ENCODE results near the gene ARL6IP4.
"Not testable (repeated sequence)": the region's sequence is repeated elsewhere in the genome, so short reads cannot be mapped to it uniquely, and the experiment has no call there.

The ARL6IP4 gene

DNA sequence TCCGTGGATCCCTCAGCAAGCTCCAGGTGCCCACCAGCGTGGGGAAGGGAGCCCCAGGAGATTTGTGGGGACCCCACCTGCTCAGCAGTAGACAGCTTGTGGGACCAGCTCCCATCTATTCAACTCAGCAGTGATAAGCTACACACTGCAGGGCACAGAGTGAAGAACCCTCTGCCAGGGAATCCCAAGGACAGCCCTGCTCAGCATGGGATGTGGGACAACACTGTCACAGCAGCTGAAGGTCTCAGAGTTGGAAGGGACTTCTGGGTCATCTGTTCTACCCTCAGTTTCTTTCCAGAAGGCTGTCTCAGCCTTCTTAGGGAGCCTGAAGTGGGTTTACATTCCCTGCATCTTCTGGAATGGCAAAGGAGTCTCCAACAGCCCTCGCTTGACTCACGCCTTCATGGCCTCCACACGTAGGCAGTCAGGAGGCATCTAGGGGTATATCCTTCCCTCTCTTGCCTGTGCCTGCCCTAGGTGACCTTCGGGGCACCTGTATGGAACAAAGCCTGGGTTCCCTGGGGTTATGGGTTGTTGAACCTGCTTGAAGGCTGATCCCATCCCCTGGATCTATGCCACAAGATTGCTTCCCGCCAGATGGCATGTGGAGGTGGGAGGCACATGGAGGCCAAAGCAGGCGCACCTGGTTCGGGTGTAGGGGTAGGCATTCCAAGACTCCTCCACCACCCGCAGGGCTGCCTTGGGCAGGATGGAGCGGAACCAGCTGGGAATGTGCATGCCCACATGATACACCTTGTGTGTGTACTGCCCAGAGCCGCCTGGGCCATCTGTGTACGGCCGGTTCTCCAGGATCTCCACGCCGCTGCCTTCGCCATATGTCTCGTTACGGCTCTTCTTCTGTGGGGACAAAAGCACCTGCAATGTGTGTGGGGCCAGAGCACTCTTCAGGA, 33.0 kb downstream of the ARL6IP4 start:
- DNase-seq: no peak

DNA sequence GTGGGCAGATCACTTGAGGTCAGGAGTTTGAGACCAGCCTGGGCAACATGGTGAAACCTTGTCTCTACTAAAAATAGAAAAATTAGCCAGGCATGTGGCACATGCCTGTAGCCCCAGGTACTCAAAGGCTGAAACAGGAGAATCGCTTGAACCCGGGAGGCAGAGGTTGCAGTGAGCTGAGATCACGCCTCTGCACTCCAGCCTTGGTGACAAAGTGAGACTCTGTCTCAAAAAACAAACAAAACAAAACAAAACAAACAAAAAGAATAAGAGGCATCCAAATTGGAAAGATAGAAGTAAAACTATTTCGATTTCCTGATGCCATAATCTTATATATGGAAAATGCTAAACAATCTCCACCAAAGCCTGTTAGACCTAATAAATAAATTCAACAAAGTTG, 34.0 kb downstream of the ARL6IP4 start:
- not testable (repeated sequence) for DNase-seq

DNA sequence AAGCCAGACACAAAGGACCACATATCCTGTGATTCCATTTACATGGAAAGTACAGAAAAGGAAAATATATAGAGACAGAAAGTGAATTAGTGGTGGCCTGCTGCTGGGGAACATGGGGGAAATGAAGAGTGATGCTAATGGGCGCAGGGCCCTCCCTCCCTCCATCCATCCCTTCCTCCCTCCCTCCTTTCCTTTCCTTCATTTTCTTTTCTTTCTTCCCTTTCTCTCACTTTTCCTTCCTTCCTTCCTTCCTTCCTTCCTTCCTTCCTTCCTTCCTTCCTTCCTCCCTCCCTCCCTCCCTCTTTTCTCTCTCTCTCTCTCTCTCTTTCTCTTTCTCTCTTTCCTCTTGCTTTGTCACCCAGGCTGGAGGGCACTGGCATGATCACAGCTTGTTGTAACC, 37.3 kb downstream of the ARL6IP4 start:
- DNase-seq: no peak

DNA sequence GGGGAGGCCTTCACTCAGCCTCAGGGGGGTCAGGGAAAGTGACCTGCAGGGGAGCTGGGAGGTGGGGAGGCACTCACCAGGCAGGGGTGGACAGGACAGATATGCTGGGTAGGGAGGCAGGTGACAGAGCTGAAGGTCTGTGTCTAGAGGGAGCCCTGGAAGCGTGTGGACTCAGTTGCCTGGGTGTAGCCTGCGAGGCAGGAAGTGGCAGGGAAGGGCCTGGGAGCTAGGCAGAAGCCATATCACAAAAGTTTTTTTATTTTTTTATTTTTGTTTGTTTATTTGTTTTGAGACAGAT, 39.3 kb downstream of the ARL6IP4 start:
- no peak for DNase-seq

DNA sequence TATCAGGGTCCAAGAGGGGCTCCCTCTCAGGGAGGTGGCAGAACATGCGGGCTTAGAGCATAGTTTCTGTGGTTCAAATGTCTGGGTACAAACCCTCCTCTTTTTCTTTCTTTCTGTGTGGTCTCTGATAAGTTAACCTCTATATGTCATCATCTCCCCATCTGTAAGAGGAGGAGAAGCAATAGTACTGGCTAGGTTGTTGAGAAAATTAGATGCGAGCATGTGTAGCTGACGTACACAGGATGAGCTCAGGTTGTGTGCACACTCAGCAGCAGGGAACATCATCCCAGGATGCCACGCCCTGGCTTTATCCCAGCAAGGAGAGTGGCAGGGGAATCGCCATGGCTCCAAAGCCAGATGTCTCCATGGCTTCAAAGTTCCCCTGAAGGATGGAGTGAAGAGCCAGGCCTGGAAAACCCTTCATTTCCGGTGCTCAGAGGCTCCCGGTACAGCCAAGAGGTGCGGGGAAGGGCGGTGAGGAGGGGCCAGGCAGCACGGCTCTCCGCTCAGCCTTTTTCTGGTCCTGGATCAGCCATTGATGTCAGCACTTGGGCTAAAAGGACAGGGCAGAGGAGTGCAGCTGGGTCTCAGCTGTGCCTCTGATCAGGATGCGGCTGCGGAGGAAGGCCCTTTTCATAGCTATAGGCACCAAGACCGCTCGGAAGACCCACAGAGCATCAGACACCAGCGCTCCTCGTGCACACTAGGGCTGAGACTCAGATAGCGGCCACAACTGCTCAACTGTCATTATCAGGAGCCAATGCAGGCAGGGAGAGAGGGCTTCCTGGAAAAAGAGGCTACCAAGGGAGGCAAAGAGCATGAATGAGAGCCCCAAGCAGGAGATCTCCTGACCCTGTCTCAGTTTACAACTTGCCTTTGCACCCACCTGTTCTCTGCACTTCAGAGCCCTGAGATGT, 41.5 kb downstream of the ARL6IP4 start:
- no peak for DNase-seq

DNA sequence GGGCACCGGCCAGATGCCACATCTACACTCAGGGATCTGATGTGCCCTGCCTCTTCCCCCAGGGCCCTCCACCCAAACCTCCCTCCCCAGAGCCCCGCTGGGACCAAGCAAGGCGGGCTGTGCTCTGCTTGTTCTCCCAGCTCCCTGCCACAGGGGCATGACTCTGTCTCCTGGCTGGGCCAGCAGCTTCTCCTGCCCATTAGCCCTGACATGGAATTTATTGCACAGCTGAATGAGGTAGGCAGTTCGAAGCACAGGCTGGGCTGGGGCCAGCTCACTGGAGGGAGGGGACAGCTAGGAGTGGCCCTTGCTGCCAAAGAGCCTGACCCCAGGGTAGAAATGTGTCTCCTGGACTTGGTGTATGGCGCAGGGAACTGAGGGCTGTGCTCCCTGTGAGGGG, 42.4 kb downstream of the ARL6IP4 start:
- no peak for DNase-seq

DNA sequence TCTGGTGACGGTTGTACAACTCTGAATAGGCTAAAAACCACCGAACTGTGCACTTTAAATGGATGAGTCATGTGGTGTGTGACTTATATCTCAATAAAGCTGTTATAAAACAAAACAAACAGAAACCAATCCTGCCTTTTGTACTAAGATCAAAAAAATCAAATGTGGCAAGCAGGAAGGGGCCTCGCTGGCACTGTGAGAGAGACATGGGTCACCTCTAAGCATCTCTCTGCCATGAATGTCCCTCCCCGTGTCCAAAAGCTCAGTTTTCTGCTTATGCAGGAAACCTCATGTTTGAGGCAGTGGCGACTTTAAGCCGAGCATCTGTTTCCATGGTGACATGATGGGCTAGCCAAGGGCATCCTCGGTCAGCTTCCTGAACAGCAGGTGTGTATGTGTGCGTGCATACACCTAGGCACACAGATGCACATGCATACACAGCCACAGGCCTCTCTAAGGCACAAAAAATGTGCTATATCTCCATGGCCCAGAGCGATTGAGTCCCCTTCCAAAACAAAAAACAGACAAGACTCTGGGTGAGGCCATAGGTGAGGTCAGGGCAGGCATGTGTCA, 44.4 kb downstream of the ARL6IP4 start:
- no peak for DNase-seq

DNA sequence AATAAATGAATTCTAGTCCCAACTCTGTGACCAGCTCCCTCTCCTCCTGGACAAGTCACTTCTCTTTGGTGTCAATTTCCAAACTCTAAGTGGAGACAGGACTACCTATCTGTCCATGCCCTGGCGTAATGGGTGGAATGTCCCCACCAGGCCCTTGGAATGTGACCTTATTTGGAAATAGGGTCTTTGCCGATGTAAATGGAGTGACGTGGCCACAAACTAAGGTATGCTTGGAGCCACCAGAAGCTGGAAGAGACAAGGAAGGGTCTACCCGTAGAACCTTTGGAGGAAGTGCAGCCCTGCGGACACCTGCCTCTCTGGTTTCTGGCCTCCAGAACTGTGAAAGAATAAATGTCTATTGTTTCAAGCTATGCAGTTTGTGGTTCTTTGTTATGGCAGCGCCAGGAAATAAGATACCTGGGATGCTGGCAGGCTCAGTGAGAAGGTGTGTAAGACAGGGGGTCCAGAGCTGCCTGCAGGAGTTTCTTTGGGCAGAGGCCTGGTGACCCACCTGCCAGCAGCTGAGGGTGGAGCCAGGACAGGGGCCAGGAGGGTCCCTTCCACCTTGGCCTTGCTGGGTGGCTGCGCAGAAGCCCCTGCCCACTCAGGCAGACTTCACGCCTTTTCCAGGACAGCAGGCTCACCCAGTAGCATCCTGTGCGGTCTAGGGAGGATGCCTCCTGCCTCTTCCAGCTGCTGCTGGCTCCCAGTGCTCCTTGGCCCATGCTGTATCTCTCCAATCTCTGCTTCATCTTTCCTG, 45.8 kb downstream of the ARL6IP4 start:
- DNase-seq: no peak

DNA sequence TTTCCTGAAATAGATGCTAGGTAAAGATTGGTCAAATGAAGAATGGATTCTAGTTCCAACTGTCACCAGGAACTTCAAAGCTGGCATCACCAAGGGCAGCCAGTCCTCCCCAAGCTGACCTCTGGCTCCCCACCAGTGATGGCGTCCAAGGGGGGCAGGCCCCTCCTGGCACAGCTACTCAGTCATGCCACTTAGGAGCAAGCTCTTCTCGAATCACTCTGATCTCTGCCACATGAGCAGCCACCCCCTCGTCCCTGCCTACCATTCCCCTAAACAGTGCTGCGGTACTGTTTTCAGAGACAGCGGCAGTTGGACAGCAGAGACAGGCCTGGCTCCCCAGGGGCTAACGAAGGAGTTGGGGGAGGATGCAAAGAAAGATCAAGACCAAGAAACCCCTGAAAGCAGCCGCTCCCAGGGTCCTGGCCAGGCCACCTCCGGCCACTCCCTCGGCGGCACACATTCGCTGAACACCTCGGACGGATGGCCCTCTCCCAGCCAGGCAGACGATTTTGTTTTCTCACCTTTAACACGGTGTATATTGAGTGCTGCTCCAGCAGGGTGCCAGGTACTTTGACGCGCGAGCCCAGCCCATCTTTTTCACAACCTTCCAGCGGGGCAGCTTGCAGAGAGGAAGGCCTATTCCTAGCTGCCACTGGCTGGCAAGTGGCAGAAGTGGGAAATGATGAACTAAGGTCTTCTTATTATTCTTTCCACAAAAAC, 47.4 kb downstream of the ARL6IP4 start:
- no peak for DNase-seq

DNA sequence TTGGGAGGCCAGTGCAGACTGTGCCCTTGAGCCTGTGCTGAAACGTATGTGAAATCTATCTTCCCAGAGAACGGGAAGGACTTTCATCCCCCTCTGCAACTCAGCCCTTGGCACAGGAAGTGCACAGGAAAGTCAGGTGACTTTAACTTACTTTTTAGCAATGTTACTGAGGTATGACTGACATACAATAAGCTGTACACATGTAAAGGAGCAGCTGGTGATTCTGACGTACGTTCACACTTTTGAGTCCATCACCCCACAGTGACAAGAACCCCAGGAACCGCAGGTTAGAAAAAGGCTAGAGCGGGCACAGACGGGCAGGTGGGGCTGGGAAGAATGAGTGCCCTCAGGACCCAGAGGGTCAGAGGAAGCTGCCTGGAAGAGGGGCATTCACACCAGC, 48.0 kb downstream of the ARL6IP4 start:
- no peak for DNase-seq

DNA sequence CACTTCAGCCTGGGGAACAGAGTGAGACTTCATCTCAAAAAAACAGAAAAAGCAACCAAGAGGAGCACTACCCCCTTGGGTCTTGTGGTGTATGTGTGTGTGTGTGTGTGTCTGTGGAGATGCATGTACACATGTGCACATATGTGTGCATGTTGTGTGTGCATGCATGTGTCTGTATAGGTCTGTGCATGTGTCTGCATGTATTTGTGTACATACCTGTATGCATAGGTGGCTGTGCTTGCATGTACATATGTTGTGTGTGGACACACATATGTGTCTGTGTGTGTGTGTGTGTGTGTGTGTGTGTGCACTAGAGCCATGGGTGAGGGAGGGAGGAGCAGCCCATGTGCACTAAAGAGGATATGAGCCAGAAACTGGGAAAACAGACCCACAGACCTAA, 49.1 kb downstream of the ARL6IP4 start:
- no peak for DNase-seq

DNA sequence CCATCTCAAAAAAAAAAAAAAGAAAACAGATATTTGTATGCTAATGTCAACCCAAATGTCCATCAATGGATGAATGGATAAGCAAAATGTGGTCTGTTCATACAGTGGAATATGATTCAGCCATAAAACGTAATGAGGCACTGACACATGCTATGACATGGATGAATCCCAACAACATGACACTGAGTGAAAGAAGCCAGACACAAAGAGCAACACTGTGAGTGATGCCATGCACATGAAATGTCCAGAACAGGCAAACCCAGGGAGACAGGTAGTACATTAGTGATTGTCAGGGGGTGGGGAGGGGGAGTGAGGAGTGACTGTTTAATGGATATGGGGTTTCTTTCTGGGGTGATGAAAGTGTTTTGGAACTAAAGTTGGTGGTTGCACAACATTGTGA, 50.2 kb downstream of the ARL6IP4 start:
- no peak for DNase-seq

DNA sequence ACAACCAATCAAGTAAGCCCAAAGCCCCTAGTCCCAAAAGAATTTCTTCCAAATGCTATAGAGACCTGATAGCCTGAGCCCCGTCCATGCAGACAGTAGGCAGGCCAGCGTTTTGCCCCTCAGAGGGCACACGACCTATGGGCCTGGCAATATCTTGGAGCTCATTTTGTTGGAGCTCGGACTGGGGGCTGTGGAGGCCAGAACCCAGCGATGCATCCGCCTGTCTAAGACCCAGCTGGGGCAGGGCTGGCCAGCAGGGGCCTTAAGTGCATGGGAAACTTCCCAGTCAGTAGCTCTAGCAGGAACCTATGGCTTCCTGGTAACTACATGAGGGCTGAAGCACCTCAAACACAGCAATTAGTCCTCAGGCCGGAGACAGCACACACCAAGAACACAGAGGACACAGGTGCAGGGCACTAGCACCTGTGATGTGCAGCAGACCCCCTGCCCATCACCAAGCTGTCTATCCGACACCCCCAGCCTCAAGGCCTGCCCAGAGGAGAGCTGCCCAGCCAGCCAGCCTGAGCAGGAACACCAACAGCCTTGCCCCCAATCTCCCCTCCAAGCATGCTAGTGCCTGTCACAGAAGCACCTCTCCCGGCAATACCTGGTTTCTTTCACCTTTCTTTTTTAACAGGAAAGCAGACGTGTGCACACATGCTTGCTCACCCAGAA, 50.8 kb downstream of the ARL6IP4 start:
- no peak for DNase-seq
